Stimulated activated CD4-positive, alpha-beta T cell treated with anti-CD3 and anti-CD28 coated beads, Interleukin-1b, Interleukin-23, amount 100 ng/mL, for 1 hour (primary cell): ENCODE measurements around the gene QRFP.
"Not testable (repeated sequence)": the region's sequence is repeated elsewhere in the genome, so short reads cannot be mapped to it uniquely, and the experiment has no call there.

Experiments used
- DNase-seq, 2 donors: peaks; one replicate each; pipeline ENCODE4 v3.0.0-alpha.2; 2020; ENCODE audit warnings: low read depth in 2 of 2

Gene QRFP

DNA sequence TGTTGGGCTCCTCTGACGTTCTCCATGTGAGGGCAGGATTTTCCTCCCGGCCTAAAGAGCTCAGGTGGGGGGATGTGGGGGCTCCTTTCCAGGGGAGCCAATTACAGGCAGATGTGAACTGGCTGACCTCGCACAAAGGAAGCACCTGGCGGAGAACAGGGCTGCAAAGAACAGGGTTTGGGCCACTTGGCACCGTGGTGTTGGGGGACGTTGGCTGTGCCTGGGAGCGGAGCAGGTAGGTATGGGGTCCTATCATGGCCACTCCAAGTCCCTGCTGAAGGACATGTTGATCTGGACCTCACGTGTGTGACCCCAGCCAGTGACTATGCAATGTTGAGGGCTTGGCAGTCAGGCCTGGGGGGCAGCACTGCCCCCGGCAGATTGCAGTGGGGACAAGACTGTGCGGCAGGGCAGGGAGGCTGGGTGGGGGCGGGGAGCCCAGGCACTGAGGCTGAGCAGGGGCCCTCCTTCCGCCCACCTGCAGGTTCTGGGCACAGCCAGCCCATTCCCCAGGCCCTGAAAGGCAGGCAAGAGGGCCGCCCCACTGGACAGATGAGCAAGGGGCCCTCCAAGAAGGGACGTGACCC lies 23.0 kb upstream of the QRFP start:
- DNase-seq, result no peak

DNA sequence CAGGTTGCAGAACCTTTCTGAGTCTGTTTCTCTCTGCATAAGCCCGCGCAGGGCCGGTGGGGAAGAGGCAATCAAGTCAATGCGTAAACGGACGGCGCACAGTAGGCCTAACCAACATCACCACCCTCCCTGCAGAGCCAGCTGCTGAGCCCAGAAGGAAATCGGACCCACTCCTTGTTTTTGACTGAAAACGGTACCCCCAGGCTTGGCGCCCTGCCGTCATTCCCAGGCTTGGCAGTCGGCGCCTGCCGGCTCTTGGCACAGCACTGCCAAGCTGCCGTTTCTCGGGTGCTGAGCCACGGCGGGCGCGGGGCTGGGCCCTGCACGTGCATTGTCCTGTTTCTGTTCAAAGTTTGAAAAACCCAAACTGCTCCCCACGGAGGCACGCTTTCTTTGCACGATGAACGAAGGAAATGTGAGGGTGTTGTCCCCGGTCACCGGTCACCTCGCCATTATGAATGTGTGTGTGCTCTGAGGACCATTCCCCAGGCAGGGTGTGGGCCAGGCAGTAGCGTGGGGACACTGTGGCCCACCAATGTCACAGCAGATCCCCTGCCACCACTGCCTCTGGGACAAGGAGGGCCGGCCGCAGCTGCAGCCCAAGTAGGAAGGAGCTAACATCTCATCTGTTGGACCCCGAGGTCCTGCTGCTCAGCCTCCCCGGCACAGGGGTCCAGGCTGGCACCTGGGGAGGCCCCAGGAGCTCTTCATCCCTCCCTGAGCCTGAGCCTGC lies 22.4 kb upstream of the QRFP start:
- DNase-seq, result no peak

- DNase-seq, result no peak
Measured at GRCh38 chr9:130918101-130918825, 21.7 kb upstream of the QRFP start.

DNA sequence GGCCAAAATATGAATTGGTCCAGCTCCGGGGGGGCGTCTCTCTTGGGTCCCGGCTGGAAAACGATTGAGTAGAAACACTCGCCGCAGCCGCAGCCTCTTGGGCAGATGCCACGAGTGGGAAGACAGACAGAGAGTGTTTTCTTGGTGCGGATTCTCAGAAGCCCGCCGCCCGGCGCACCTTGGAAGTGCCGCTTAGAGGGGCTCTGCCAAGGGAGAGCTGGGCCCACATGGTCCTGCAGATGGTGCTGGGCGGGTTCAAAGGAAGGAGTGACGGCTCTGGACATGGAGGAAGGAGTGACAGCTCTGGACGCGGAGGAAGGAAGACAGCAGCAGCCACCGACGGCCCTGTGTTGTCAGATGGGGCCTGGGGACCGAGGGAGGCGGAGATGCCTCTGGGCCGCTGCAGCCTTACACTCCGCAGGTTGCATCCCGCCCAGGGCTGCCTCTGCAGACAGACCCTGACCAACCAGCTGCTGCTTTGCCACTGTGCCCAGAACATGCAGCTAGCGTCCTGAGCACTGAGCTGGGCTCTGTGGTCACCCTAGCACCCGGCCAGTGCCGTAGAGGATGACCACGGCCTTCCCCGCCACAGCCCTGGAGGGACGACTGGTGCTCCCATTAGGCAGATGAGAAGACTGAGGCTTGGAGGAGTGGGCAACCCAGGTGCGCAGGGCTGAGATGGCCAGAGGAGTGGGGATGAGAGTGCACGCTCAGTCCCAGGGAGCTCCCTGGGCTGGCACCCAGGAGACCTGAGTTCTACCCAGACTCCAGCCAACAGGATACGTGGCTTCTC lies 20.8 kb upstream of the QRFP start:
- DNase-seq, result no peak

- DNase-seq, result no peak
Measured at GRCh38 chr9:130915096-130915447, 18.5 kb upstream of the QRFP start.

GRCh38 chr9:130914417-130915095 lies 17.9 kb upstream of the QRFP start:
- DNase-seq, result no peak

- DNase-seq, result no peak
Measured at GRCh38 chr9:130913599-130914416, 17.2 kb upstream of the QRFP start.

DNA sequence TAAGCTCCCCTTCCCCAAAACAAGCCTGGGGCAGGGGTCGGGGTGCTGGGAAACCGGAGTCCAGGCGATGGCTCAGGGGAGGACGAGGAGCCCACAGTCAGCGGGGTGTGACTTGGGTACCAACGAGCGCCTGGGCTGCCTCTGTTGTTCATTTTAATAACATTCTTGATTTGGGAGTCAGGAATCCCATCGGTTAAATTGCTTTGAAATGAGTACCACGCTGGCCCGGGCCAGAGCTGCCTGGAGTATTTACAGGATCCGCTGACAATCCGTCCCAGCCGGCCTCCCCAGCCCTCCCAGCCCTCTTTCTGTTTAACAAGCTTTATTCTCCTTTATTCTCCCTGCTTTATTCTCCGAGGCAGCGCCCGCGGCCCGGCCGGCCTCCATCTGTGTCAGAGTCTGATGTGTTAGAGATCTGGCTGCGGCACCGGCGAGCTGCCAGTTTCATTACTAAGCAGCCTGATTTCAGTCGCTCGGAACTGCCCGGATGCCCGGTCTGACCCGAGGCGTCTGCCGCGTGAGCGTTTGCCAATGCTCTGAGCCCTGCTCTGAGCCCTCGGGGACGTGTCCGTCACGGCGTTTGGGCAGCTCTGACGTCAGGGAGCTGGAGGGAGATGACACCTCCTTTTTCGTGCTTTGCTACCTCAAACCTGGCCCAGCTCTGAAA lies 16.5 kb upstream of the QRFP start:
- DNase-seq, result no peak

DNA sequence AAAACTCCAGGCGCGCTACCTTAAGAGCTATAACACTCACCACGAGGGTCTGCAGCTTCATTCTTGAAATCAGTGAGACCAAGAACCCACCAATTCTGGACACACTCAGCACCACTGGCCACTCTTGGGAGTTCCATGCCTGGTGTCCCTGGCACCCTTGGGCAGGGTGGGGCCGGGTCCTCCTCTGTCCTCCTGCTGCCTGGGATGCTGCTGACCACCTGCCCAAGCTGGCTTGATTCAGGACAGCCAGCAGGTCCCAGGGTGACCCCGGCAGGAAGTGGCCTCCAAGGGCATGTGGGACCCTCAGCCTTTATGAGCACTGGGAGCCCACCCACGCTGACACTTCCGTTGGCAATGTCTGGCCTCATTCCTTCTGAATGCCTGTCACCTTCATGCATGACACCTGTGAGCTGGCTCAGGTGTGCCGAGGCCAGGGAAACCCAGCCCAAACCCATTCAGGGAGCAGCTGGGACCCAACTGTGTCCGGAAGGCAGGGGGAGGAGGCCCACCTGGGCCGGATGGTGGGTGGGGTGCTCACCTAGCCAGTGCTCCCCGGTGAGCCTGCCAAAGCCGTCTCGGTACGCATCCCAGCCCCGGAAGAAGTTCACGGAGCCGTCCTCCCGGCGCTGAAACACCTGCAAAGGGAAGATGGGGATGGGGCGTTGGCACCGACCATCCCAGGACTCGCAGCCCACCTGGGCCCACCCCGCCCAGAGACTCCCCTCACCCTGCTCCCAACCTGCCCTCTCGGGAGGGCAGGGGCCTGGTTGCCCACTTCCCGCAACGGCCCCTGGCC lies 14.8 kb upstream of the QRFP start:
- DNase-seq, result no peak

GRCh38 chr9:130910670-130911069 lies 14.1 kb upstream of the QRFP start:
- DNase-seq, result not testable (repeated sequence)

DNA sequence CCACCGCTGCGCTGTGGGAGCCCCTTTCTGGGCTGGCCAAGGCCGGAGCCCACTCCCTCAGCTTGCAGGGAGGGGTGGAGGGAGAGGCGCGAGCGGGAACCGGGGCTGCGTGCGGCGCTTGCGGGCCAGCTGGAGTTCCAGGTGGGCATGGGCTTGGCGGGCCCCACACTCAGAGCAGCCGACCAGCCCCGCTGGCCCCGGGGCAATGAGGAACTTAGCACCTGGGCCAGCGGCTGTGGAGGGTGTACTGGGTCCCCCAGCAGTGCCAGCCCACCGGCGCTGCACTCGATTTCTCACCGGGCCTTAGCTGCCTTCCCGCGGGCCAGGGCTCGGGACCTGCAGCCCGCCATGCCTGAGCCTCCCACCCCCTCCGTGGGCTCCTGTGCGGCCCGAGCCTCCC lies 13.4 kb upstream of the QRFP start:
- DNase-seq, result not testable (repeated sequence)

- no peak for DNase-seq
Measured at GRCh38 chr9:130908878-130909355, 12.3 kb upstream of the QRFP start.

GRCh38 chr9:130908146-130908877 lies 11.7 kb upstream of the QRFP start:
- DNase-seq, result no peak

GRCh38 chr9:130906735-130907416 lies 10.3 kb upstream of the QRFP start:
- no peak for DNase-seq

GRCh38 chr9:130905902-130906734 lies 9.5 kb upstream of the QRFP start:
- DNase-seq, result no peak

DNA sequence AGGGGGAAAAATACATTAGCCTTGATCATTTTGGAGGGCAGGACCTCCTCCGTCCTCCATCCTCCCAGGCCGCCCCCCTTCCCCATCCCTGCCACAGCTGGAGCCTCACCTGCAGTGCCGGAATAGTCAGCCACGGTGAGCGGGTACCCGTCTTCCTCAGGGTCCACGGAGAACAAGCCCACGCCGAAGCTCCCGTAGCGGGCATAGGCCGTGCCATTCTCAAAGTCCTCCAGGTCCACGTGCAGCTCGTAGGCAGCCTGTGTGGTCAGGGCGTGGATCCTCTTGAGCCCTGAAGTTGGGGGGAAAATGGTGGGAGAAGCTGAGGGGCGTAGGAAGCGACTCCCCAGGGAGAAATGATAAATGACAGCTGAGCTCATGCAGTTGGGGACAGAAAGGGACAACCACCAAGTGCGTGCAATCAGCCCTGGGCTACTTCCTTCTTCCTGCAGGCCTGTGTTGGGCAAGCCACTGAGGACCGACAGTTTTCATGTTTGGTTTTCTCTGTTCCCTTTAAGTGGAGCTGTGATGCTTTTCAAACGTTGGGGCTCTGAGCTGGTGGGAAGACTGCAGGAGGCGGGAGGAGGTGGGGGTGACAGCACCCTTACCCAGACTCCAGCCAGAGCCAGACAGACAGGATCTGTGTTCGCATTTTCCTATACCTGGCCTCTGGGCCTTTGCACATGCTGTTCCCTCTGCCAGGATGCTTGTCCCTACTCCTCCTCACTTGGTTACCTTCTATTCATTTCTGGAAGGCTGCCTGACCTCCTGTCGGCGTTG lies 8.7 kb upstream of the QRFP start:
- DNase-seq, result no peak
